ENCODE data around the gene SPACA4. TPM values are rescaled to one million over a fixed set of nuclear protein-coding genes. Genes with fewer than 3 reads are reported as not detected.
A peak's percentile ranks its signal among the peaks of the same experiment; 100 is the strongest.

Gene SPACA4
- total and polyA plus RNA-seq, 9 of the 15 experiments (the other 6 are each of a cell fraction or from before 2014, with no cell fraction given), result not detected

- no peak for TF ChIP-seq SREBF1 (IDR thresholded peaks at IDR 0.05; ENCODE audit: borderline replicate concordance, low read depth, low read length)
- TF ChIP-seq HBP1 (CRISPR knock-in tag; IDR thresholded peaks at IDR 0.05), result 0 out of 2 replicates have a peak, but pooled peaks have one; percentile 47
- TF ChIP-seq PTBP1 (IDR thresholded peaks at IDR 0.05; ENCODE audit: low read depth, low read length), result 0 out of 2 replicates have a peak, but pooled peaks have one; percentile 71
- no peak for TF ChIP-seq ZBTB5 (IDR thresholded peaks at IDR 0.05)
- TF ChIP-seq ZNF551 (CRISPR knock-in tag; IDR thresholded peaks at IDR 0.05), result no peak
- no peak for TF ChIP-seq ZC3H8 (IDR thresholded peaks at IDR 0.05)
- no peak for TF ChIP-seq FOXK2 (conservative IDR thresholded peaks at IDR 0.05 in 1 of 2, IDR thresholded peaks at IDR 0.05 in 1 of 2; ENCODE audit: low read depth in 2 of 2)
- no peak for TF ChIP-seq ETV6 (IDR thresholded peaks at IDR 0.05; ENCODE audit: borderline replicate concordance in 1 of 2, low read depth in 2 of 2, low read length in 1 of 2)
- TF ChIP-seq ETV6 (CRISPR knock-in tag; IDR thresholded peaks at IDR 0.05; ENCODE audit: borderline replicate concordance), result no peak
- no peak for TF ChIP-seq ZNF699 (CRISPR knock-in tag; IDR thresholded peaks at IDR 0.05; ENCODE audit: insufficient replicate concordance)
- TF ChIP-seq FOXK1 (CRISPR knock-in tag; IDR thresholded peaks at IDR 0.05; ENCODE audit: borderline replicate concordance), result no peak
- no peak for TF ChIP-seq PURB (CRISPR knock-in tag; IDR thresholded peaks at IDR 0.05; ENCODE audit: low read depth)
- TF ChIP-seq MAFG (tag; conservative IDR thresholded peaks at IDR 0.05), result no peak
- no peak for TF ChIP-seq PHTF2 (CRISPR knock-in tag; IDR thresholded peaks at IDR 0.05)
- no peak for TF ChIP-seq ZNF780A (CRISPR knock-in tag; IDR thresholded peaks at IDR 0.05)
- no peak for TF ChIP-seq RBM14 (IDR thresholded peaks at IDR 0.05; ENCODE audit: borderline replicate concordance, insufficient read depth, low read depth, low read length)
- no peak for TF ChIP-seq RBBP5 (IDR thresholded peaks at IDR 0.05; ENCODE audit: borderline replicate concordance, insufficient read depth, low read length, poor library complexity, severe bottlenecking)
- TF ChIP-seq THRB (CRISPR knock-in tag; conservative IDR thresholded peaks at IDR 0.05), result peak; percentile 10; the same call in 1 of the 2 replicates
- TF ChIP-seq GTF2F1 (IDR thresholded peaks at IDR 0.05; ENCODE audit: low read depth, low read length), result no peak
- no peak for TF ChIP-seq ELF2 (CRISPR knock-in tag; IDR thresholded peaks at IDR 0.05)
- TF ChIP-seq TRIM28 (IDR thresholded peaks at IDR 0.05), result no peak
- TF ChIP-seq MECOM (CRISPR knock-in tag; IDR thresholded peaks at IDR 0.05), result no peak
- no peak for TF ChIP-seq ZNF133 (CRISPR knock-in tag; IDR thresholded peaks at IDR 0.05)
- TF ChIP-seq HNRNPUL1 (IDR thresholded peaks at IDR 0.05; ENCODE audit: low read length), result no peak
- no peak for TF ChIP-seq EWSR1 (IDR thresholded peaks at IDR 0.05; ENCODE audit: borderline replicate concordance, low read depth, partially characterized antibody)
Observed at GRCh38 chr19:48614436-48615230, 8.1 kb downstream of the SPACA4 start, which contains the start of gene FAM83E (continued).
